Epidermal melanocyte (primary cell): ENCODE results near the gene GASK1A.

Experiments
- DNase-seq: peaks from one replicate; pipeline ENCODE4 v3.0.0; 2011; ENCODE audit warnings: low spot score; ENCODE audit not compliant: insufficient read length

GASK1A gene

DNA sequence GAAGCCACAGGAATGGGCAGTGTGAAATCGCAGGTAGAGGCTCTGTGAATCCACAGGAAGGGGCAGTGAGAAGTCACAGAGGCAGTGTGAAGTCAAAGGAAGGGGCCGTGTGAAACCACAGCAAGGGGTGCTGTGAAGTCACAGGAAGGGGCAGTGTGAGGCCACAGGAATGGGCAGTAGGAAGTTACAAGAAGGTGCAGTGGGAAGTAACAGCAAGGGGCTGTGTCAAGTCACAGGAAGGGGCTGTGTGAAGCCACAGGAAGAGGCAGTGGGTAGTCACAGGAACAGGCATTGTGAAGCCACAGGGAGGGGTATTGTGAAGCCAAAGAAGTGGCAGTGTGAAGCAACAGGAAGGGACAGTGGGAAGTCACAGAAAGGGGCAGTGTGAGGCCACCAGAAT, 34.1 kb downstream of the GASK1A start:
- no peak for DNase-seq

- no peak for DNase-seq
Observed at GRCh38 chr3:43013743-43014155, 34.6 kb downstream of the GASK1A start.

DNA sequence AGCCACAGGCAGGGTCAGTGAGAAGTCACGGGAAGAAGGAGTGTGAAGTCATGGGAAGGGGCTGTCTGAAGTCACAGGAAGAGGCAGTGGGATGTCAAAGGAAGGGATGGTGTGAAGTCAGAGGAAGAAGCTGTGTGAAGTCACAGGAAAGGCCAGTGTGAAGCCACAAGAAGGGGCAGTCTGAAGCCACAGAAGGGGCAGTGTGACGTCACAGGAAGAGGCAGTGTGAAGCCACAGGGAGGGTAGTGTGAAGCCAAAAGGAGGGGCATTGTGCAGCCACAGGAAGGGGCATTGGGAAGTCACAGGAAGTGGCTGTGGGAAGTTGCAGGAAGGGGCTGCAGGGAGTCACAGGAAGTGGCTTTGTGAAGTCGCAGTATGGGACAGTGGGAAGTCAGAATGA, 35.1 kb downstream of the GASK1A start:
- no peak for DNase-seq

DNA sequence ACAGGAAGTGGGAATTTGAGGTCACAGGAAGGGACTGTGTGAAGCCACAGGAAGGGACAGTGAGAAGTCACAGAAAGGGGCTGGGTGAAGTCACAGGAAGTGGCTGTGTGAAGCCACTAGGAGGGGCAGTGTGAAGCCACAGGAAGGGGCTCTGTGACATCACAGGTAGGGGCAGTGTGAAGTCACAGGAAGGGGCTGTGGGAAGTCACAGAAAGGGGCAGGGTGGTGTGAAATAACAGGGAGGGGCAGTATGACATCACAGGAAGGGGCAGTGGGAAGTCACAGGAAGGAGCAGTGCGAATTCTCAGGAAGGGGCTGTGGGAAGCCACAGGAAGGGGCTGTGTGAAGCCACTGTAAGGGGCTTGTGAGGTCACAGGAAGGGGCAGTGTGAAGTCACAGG, 35.8 kb downstream of the GASK1A start:
- no peak for DNase-seq

DNA sequence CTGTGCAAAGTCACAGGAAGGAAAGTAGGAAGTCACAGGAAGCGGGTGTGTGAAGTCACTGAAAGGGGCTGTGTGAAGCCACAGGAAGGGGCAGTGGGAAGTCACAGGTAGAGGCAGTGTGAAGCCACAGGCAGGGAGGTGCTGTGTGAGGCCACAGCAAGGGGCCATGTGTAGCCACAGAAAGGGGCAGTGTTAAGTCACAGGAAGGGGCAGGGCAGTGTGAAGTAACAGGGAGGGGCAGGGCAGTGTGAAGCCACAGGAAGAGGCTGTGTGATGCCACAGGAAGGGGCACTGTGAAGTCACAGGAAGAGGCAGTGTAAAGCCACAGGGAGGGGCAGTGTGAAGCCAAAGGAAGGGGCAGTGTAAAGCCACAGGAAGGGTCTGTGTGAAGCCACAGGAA, 36.5 kb downstream of the GASK1A start:
- DNase-seq: no peak

GRCh38 chr3:43015991-43016865, 37.1 kb downstream of the GASK1A start:
- no peak for DNase-seq

GRCh38 chr3:43017004-43017403, 37.9 kb downstream of the GASK1A start:
- DNase-seq: no peak

- DNase-seq: no peak
Observed at GRCh38 chr3:43017593-43018195, 38.6 kb downstream of the GASK1A start.

- DNase-seq: no peak
Observed at GRCh38 chr3:43018246-43018645, 39.1 kb downstream of the GASK1A start.

- no peak for DNase-seq
Observed at GRCh38 chr3:43019006-43019809, 40.1 kb downstream of the GASK1A start.

DNA sequence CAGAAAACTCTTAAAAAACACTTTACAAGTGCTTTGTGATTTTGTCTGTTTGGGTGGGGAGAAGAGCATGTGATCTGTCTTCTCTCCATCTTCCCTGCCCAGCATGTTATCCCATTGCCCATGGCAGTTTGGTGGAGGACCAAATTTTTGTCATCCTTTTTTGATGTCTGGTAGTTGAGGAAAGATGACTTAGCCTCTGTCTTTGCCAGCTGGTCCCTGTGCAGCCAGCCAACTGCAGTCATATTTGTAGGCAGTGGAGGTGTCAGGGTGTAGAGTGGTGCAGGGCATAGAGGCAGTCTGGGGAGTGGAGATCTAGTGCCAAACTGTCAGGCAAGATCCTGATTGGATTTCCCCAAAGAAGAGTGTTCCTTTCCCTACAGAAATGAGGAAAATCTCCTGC, 40.7 kb downstream of the GASK1A start:
- no peak for DNase-seq

DNA sequence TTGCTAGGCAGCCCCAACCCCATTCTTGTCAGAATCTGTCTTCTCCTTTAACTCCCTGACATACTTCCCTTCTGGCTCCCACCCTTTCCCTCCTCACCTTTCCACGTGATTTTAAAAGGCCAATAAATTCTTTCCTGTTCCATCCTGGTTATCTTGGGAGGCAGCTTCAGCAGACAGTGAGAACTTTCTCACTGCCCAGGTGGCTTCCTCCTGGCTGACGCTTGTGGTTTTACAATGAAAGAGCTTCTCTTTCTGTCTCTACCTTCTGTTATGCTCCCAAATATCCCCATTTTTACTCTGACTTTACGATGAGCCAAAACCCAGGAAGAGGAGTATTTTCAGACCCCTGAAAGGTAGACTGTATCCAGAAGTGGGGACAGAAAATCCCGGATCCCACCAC, 42.1 kb downstream of the GASK1A start:
- no peak for DNase-seq

DNA sequence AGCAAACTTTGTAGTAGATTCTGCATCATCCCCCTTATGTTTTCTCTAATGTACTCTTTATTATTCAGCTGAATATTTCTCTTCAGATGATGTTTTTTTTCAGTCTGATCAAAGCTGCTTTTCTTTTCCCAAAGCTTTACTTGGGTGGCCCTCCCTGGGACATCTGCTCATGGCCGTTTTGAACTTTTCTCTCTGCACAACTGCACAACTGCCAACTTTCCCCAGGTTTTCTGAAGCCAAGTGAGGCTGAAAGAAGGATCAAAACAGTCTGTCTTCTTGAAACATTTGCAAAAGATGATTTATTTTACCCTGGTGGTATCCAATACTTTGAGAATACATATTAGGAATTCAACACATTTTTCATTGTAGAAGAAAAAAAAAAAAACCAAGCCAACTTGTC, 43.0 kb downstream of the GASK1A start:
- DNase-seq: no peak

- no peak for DNase-seq
Observed at GRCh38 chr3:43023066-43023465, 44.0 kb downstream of the GASK1A start.

DNA sequence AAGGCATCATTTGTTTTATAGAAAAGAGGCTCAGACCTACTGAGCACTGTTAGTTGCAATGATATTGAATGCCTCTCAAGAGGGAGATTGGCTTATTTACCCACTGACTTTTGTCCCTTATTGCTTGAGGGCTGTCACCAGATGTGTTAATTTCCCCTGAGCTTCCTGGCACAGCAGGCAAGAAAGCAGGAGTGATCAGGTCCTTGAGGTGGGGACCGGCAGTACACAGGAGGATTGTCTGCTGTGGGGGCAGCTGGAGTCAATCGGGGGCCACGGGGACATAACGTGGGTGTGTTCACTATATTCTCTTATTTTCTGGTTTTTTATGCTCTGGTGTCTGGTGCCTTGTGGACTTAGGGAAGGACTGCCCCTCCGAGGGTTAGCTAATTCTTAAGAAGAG, 44.6 kb downstream of the GASK1A start:
- DNase-seq: no peak

- no peak for DNase-seq
Observed at GRCh38 chr3:43024181-43024885, 45.2 kb downstream of the GASK1A start.

GRCh38 chr3:43025423-43025822, 46.3 kb downstream of the GASK1A start:
- DNase-seq: no peak

- DNase-seq: no peak
Observed at GRCh38 chr3:43028001-43028400, 48.9 kb downstream of the GASK1A start.

DNA sequence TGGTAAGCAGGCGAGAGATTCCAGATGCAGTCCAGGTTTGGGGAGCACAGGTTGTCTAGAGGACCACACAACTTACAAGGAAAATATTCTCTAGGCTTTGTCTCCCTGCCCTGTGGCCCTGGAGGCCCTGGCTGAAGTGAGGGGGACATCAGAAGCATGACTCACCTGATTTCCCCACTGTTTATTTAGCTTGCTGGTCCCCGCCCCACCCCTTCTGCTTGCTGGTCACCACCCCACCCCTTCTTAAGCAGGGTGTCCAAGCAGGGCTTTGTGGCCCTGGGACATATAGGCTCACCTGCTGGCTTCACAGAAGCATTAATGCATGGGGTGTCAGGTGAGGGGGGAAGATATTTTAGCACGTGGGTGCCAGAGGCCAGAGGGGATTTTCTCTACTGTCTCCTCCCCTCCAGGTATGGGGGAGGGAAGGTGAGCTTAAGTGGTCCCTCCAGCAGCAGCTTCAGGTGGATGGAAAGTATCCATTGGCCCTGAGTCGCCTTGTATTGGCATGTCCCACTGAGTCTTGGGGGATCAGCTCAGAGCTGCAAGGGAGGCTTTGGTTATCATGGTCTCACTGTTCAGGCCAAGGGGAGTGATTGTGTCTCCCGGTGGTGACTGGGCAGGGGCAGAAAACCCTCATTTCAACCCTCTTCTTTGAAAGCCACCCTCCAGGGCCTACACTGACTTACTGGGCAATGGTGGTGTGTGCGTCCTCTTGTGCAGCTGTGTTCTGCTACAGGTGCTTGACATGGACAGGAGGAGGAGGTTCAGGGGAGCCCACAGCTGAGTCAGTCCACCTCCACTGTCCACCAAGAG, 49.8 kb downstream of the GASK1A start:
- DNase-seq: no peak

GRCh38 chr3:43030162-43030935, 51.2 kb downstream of the GASK1A start:
- no peak for DNase-seq
